SIG-M5 treated with dmso at 0.1 percent for 504 hours (cell line): ENCODE measurements around the gene OR8H3.
"Not testable (repeated sequence)": the region's sequence is repeated elsewhere in the genome, so short reads cannot be mapped to it uniquely, and the experiment has no call there.

ENCODE experiments used
- DNase-seq: peaks from one replicate; lab custom pipeline; 2025; ENCODE audit not compliant: unreplicated experiment; lab: John Stamatoyannopoulos, UW

OR8H3 gene

GRCh38 chr11:56122073-56122472 lies at the start of gene OR8H3:
Gene OR8H3 (plus strand): TSS chr11:56122373. CDS start chr11:56122373, 0 bp downstream.
- no peak for DNase-seq

GRCh38 chr11:56089697-56090096 lies 32.5 kb upstream of the OR8H3 start:
- DNase-seq, result no peak

GRCh38 chr11:56093008-56093407 lies 29.2 kb upstream of the OR8H3 start, which contains the start of gene OR8I2:
Gene OR8I2 (plus strand): TSS chr11:56093308. CDS start chr11:56093308, 0 bp downstream.
- DNase-seq, result no peak

GRCh38 chr11:56103210-56103737 lies 18.9 kb upstream of the OR8H3 start, which contains the start of gene OR8H2:
Gene OR8H2 (plus strand): TSS chr11:56103687. CDS start chr11:56105043, 1,356 bp downstream.
- no peak for DNase-seq

DNA sequence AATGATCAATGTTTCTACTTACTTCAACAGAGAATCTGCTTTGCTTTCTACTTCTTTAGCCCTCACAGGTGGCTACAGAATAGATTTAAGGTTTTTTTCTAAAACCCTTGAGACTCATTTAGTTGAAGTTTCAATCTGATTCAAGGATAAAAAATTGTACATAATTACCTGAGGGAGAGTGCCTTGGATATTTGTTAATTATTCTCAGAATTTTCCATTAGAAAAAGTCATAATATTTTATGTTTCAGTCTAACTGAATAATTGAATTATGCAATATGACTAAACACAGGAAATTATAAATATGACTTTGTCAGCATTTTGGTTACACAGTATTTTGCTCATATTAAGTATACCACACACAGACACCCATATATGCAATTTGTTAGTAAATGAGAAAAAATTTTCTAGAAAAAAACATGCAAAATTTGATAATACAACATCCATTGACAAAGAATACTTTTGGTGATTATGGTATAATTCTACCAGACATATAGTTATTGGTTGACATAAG lies 18.0 kb downstream of the OR8H3 start, which contains the start of gene OR8J3:
Gene OR8J3 (minus strand): TSS at position 51 of the 511 bp plus-strand sequence. CDS start 2,483 bp downstream, outside the sequence.
- DNase-seq, result no peak

- not testable (repeated sequence) for DNase-seq
Measured at GRCh38 chr11:56143681-56144080, 21.5 kb downstream of the OR8H3 start.

GRCh38 chr11:56151376-56151775 lies 29.2 kb downstream of the OR8H3 start:
- DNase-seq, result no peak

DNA sequence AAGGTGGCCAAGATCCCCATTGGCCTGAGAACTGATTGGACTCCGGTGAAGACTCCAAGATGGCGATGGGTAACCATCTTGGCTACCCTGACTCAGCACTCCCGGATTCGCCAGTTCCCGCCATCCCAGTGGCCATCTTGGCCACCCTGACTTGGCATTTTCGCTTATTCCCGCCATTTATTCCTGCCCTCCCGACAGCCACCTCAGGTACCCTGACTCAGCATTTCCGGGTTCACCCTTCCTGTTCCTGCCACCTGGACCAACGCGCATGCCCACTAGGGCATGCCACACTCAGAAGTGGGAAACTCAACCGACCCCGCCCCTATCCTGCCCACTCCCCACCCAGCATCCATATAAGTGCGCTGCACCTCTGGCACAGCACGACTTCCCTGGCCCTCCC lies 30.2 kb downstream of the OR8H3 start:
- DNase-seq, result no peak

- no peak for DNase-seq
Measured at GRCh38 chr11:56160217-56160616, 38.0 kb downstream of the OR8H3 start, which contains the start of gene OR8K5. Gene OR8K5 (minus strand): TSS chr11:56160317. CDS start chr11:56160317, 0 bp downstream.

DNA sequence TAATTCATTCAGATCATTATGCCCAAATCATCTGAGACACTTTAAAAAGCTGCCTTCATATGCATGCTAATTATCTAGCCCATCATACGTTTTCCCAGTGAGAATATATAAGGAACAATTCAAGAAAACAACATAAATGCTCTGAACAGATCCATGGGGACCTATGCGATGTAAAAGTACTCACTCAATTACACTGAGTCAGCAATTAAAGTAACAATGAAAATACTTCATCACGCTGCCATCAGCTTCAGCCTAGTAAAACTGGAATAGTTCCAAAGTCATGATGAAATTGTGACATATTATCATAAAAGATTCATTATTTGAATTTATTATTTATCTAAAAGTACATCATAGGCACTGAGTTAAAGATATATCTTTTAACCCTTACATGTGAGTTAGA lies 41.6 kb downstream of the OR8H3 start:
- DNase-seq, result no peak

- DNase-seq, result no peak
Measured at GRCh38 chr11:56172256-56172830, 50.2 kb downstream of the OR8H3 start.
